ENCODE measurements around the gene ATRN. TPM values are rescaled to one million over a fixed set of nuclear protein-coding genes. Genes with fewer than 3 reads are reported as not detected.
"Not testable (repeated sequence)": the region's sequence is repeated elsewhere in the genome, so short reads cannot be mapped to it uniquely, and the experiment has no call there.

ATRN gene
- total RNA-seq, 1 experiment from 2014 or later = 41.4 TPM

DNA sequence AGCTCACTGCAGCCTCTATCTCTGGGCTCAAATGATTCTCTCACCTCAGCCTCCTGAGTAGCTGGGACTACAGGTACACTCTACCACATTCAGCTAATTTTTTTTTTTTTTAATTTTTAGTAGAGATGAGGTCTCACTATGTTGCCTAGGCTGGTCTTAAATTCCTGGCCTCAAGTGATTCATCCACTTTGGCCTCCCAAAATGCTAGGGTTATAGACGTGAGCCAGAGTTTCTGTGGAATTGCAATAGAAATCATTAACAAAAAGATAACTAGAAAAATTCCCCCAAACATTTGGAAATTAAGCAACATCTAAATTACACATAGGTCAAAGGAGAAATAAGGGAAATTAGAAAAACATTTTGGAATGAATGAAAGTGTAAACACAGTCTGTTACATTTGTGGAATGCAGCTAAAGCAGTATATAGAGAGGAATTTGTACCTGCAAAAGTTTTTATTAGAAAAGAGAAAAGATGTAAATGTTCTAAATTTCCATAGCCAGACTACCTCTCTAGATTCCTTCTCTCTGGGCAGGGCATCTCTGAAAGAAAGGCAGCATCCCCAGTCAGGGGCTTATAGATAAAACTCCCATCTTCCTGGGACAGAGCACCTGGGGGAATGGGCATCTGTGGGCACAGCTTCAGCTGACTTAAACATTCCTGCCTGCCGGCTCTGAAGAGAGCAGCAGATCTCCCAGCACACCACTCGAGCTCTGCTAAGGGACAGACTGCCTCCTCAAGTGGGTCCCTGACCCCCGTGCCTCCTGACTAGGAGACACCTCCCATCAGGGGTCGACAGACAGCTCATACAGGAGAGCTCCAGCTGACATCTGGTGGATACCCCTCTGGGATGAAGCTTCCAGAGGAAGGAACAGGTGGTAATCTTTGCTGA lies 51.3 kb downstream of the ATRN start:
- no peaks in the 10 kb centered on the region for H3K4me1 ChIP-seq

DNA sequence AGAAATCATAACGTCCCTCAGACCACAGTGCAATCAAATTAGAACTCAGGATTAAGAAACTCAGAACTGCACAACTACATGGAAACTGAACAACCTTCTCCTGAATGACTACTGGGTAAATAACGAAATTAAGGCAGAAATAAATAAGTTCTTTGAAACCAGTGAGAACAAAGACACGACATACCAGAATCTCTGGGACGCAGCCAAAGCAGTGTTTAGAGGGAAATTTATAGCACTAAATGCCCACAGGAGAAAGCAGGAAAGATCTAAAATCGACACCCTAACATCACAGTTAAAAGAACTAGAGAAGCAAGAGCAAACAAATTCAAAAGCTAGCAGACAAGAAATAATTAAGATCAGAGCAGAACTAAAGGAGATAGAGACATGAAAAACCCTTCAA lies 53.9 kb downstream of the ATRN start:
- H3K27me3 ChIP-seq (replicated peaks; ENCODE audit: control insufficient read depth, insufficient read depth, low read length); BruUV-seq (replicated peaks); H3K36me3 ChIP-seq (ENCODE audit: control insufficient read depth, insufficient read depth, low read length); H3K4me1 ChIP-seq; DNase-seq; POLR2A ChIA-PET; H3K27ac Mint-ChIP-seq (ENCODE audit: unreplicated experiment); H3K36me3 Mint-ChIP-seq (ENCODE audit: insufficient read depth, unreplicated experiment); H3K4me3 ChIP-seq (ENCODE audit: low read depth, low read length); H3K4me1 Mint-ChIP-seq (ENCODE audit: low read depth, unreplicated experiment); CTCF ChIA-PET; H3K9me3 ChIP-seq; H3K27me3 Mint-ChIP-seq (ENCODE audit: insufficient read depth, unreplicated experiment); H3K4me3 Mint-ChIP-seq (ENCODE audit: unreplicated experiment); intact Hi-C loops (cut with micrococcal nuclease; ENCODE audit: unreplicated experiment): not testable (repeated sequence)
- peaks cover 40% of the 10 kb centered on the region for H3K9me3 Mint-ChIP-seq (ENCODE audit: unreplicated experiment)

More for the DNA sequence above, 51.3 kb downstream of the ATRN start:
- Mint-ChIP-seq H3K27me3 (ENCODE audit: insufficient read depth, unreplicated experiment) (no peaks in the 10 kb centered on the region), H3K36me3 (ENCODE audit: insufficient read depth, unreplicated experiment) (peaks cover 4% of the 10 kb centered on the region), H3K27ac (ENCODE audit: unreplicated experiment) (no peak overlapping the region), H3K4me1 (ENCODE audit: low read depth, unreplicated experiment) (peaks cover 8% of the 10 kb centered on the region), H3K9me3 (ENCODE audit: unreplicated experiment) (peaks cover 46% of the 10 kb centered on the region), H3K4me3 (ENCODE audit: unreplicated experiment) (no peak overlapping the region)
- Histone ChIP-seq H3K9me3 (peaks cover 9% of the 10 kb centered on the region; the same call in 1 of the 2 replicates), H3K4me3 (ENCODE audit: low read depth, low read length) (no peak overlapping the region), H3K36me3 (ENCODE audit: control insufficient read depth, insufficient read depth, low read length) (no peaks in the 10 kb centered on the region), H3K27me3 (replicated peaks; ENCODE audit: control insufficient read depth, insufficient read depth, low read length) (no peaks in the 10 kb centered on the region)
- ChIA-PET CTCF (interaction anchor here (0.6 kb wide), 1 partner anchor 38 kb away, joined by 4 read pairs; no protein-coding TSS in a partner anchor), POLR2A (no interaction called here)
- intact Hi-C loops (cut with micrococcal nuclease; ENCODE audit: unreplicated experiment) = no loop called here
- TF ChIP-seq, protein P1, sequence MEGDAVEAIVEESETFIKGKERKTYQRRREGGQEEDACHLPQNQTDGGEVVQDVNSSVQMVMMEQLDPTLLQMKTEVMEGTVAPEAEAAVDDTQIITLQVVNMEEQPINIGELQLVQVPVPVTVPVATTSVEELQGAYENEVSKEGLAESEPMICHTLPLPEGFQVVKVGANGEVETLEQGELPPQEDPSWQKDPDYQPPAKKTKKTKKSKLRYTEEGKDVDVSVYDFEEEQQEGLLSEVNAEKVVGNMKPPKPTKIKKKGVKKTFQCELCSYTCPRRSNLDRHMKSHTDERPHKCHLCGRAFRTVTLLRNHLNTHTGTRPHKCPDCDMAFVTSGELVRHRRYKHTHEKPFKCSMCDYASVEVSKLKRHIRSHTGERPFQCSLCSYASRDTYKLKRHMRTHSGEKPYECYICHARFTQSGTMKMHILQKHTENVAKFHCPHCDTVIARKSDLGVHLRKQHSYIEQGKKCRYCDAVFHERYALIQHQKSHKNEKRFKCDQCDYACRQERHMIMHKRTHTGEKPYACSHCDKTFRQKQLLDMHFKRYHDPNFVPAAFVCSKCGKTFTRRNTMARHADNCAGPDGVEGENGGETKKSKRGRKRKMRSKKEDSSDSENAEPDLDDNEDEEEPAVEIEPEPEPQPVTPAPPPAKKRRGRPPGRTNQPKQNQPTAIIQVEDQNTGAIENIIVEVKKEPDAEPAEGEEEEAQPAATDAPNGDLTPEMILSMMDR (IDR thresholded peaks at IDR 0.05; ENCODE audit: insufficient read depth in 1 of 2, low read depth in 1 of 2, low read length in 1 of 2, severe bottlenecking in 1 of 2, unreplicated experiment in 1 of 2) = no peak
- no TSS peak for BruUV-seq (replicated peaks)
- no peak for DNase-seq

DNA sequence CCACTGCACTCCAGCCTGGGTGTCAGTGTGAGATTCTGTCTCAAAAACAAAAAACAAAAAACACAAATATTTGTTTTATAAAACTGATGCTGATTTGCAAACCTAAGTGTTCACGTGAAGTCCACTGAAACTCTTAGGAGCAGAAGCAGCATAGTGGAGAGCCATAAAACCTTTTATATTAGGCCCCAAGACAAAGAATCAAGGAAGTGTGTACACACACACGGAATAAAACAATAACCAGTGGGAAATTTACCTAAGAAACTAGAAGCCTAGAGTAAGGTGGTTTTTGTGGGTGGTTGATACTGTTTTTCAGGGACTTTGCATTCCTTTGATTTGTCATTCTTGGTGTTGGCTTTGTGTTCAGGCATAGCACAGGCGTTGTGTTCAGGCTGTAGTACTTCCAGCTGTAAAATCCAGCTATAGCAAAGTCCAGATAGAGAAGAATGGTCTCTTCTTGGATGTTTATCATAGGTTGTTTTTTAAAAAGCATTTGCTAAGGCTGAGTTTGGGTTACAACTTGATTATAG lies 61.3 kb downstream of the ATRN start:
- Histone ChIP-seq H3K27me3 (replicated peaks; ENCODE audit: control insufficient read depth, insufficient read depth, low read length) (no peaks in the 10 kb centered on the region), H3K36me3 (ENCODE audit: control insufficient read depth, insufficient read depth, low read length) (no peaks in the 10 kb centered on the region), H3K4me3 (ENCODE audit: low read depth, low read length) (no peak overlapping the region), H3K9me3 (no peaks in the 10 kb centered on the region), H3K4me1 (no peaks in the 10 kb centered on the region)
- H3K4me3 Mint-ChIP-seq (ENCODE audit: unreplicated experiment) = no peak overlapping the region
- ChIA-PET CTCF (no interaction called here), POLR2A (no interaction called here)
- BruUV-seq (replicated peaks) = no TSS peak
- DNase-seq = no peak
- TF ChIP-seq, protein P1 (IDR thresholded peaks at IDR 0.05; ENCODE audit: insufficient read depth in 1 of 2, low read depth in 1 of 2, low read length in 1 of 2, severe bottlenecking in 1 of 2, unreplicated experiment in 1 of 2) = no peak
- H3K9me3 Mint-ChIP-seq (ENCODE audit: unreplicated experiment) = no peaks in the 10 kb centered on the region
- H3K36me3 Mint-ChIP-seq (ENCODE audit: insufficient read depth, unreplicated experiment) = no peaks in the 10 kb centered on the region
- H3K27ac Mint-ChIP-seq (ENCODE audit: unreplicated experiment) = no peak overlapping the region
- no peaks in the 10 kb centered on the region for H3K27me3 Mint-ChIP-seq (ENCODE audit: insufficient read depth, unreplicated experiment)
- no peaks in the 10 kb centered on the region for H3K4me1 Mint-ChIP-seq (ENCODE audit: low read depth, unreplicated experiment)
- intact Hi-C loops (cut with micrococcal nuclease; ENCODE audit: unreplicated experiment) = no loop called here

DNA sequence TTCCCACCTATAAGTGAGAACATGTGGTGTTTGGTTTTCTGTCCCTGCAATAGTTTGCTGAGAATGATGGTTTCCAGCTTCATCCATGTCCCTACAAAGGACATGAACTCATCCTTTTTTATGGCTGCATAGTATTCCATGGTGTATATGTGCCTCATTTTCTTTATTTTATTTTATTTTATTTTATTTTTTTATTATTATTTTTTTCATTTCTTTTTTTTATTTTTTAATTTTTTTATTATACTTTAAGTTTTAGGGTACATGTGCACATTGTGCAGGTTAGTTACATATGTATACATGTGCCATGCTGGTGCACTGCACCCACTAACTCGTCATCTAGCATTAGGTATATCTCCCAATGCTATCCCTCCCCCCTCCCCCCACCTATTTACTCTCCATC lies 66.9 kb downstream of the ATRN start:
- H3K4me3 ChIP-seq (ENCODE audit: low read depth, low read length); H3K9me3 Mint-ChIP-seq (ENCODE audit: unreplicated experiment); H3K36me3 ChIP-seq (ENCODE audit: control insufficient read depth, insufficient read depth, low read length); DNase-seq; intact Hi-C loops (cut with micrococcal nuclease; ENCODE audit: unreplicated experiment); H3K27me3 ChIP-seq (replicated peaks; ENCODE audit: control insufficient read depth, insufficient read depth, low read length); H3K4me1 Mint-ChIP-seq (ENCODE audit: low read depth, unreplicated experiment); POLR2A ChIA-PET; H3K27ac Mint-ChIP-seq (ENCODE audit: unreplicated experiment); H3K36me3 Mint-ChIP-seq (ENCODE audit: insufficient read depth, unreplicated experiment); H3K27me3 Mint-ChIP-seq (ENCODE audit: insufficient read depth, unreplicated experiment); BruUV-seq (replicated peaks); H3K9me3 ChIP-seq; H3K4me3 Mint-ChIP-seq (ENCODE audit: unreplicated experiment); H3K4me1 ChIP-seq: not testable (repeated sequence)
- CTCF ChIA-PET = interaction anchor here (1.8 kb wide), 1 partner anchor 25 kb away, joined by 4 read pairs; no protein-coding TSS in a partner anchor

All from Caco-2 (cell line).